Mucosa of rectum (tissue), 2 donors: ENCODE data around the gene USP25.
"Not testable (repeated sequence)": the region's sequence is repeated elsewhere in the genome, so short reads cannot be mapped to it uniquely, and the experiment has no call there.

Source experiments
- H3K27ac ChIP-seq, 2 donors: one replicate each; pipeline ENCODE4 v1.7.0; 2013; ENCODE audit warnings: inconsistent platforms in 2 of 2, low read depth in 2 of 2, low read length in 2 of 2
- H3K27me3 ChIP-seq, 2 donors: one replicate each; pipeline ENCODE4 v1.7.0; 2013; ENCODE audit warnings: low read length in 2 of 2; ENCODE audit not compliant: control insufficient read depth in 2 of 2, insufficient read depth in 2 of 2
- H3K36me3 ChIP-seq, 2 donors: one replicate each; pipeline ENCODE4 v1.7.0; 2013; ENCODE audit warnings: low read length in 2 of 2; ENCODE audit not compliant: control insufficient read depth in 2 of 2, insufficient read depth in 2 of 2
- H3K4me1 ChIP-seq, 2 donors: one replicate each; pipeline ENCODE4 v1.7.0; 2013; ENCODE audit warnings: low read length in 2 of 2, mild to moderate bottlenecking in 1 of 2; ENCODE audit not compliant: control insufficient read depth in 2 of 2, insufficient read depth in 2 of 2
- H3K4me3 ChIP-seq, 2 donors: one replicate each; pipeline ENCODE4 v1.7.0; 2013; ENCODE audit warnings: low read length in 2 of 2
- H3K9ac ChIP-seq, 2 donors: one replicate each; pipeline ENCODE4 v1.7.0; 2013; ENCODE audit warnings: low read length in 2 of 2, low read depth in 1 of 2, mild to moderate bottlenecking in 1 of 2
- H3K9me3 ChIP-seq, 2 donors: one replicate each; pipeline ENCODE4 v1.7.0; 2013; ENCODE audit warnings: low read length in 2 of 2; ENCODE audit not compliant: control insufficient read depth in 2 of 2
- donor health status: healthy.
- donor health status: Normal muscosa, but diverticular disease.

The USP25 gene

DNA sequence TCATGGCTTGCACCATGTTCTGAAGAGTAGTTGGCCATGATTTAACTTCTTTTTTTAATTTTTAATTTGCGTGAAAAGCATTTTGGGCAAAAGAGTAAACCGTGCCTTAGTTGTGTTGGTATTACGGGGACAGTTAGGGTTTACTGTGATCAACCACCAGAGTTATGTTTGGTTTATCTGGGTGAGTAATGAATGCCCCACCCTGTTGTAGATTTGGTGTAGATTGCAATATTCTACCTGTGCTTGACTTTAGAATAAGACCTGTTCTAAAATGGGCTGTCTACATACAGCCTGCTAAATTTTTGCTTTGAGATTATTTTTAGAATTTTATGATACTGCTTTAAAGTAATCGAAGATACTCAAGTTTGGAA lies 1.4 kb downstream of the USP25 start:
- Histone ChIP-seq H3K27me3 (no peaks in the 10 kb centered on the region), H3K9ac (peak overlapping the region; percentile 81 to 92), H3K27ac (peak overlapping the region; percentile 45 to 95), H3K4me1 (peaks cover 19 to 23% of the 10 kb centered on the region in 2 donors), H3K9me3 (no peaks in the 10 kb centered on the region), H3K4me3 (peak overlapping the region; percentile 82 to 93), H3K36me3 (no peaks in the 10 kb centered on the region)

- Histone ChIP-seq H3K4me1 (peaks cover 23 to 24% of the 10 kb centered on the region in 2 donors), H3K36me3 (no peaks in the 10 kb centered on the region), H3K27ac (peak overlapping the region; percentile 42 to 52), H3K9ac (peak overlapping the region in 1 of 2 donors; percentile 17), H3K27me3 (no peaks in the 10 kb centered on the region), H3K9me3 (no peaks in the 10 kb centered on the region), H3K4me3 (peak overlapping the region; percentile 82 to 93)
These were observed 2.7 kb downstream of the USP25 start for GRCh38 chr21:15732290-15732995.

DNA sequence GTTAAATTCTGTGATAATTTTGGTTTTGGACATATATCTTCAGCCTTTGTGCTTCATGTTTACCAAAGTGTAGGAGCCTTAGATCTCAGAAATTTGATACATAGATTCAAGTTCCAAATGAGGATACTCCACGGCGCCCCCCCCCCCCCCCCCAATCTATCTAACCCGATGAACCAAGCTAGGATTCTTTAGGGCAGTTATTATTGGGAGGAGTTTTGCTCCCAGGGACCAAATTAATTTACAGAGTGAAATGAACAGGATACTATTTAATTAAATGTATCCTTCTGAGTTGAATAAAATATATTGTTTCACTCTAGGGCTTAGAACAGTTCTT lies 3.2 kb downstream of the USP25 start:
- H3K9me3 ChIP-seq, result no peaks in the 10 kb centered on the region
- no peaks in the 10 kb centered on the region for H3K36me3 ChIP-seq
- H3K27ac ChIP-seq, result peak overlapping the region; percentile 37 to 52
- peak overlapping the region; percentile 82 to 93 for H3K4me3 ChIP-seq
- no peaks in the 10 kb centered on the region for H3K27me3 ChIP-seq
- peaks cover 23 to 24% of the 10 kb centered on the region in 2 donors for H3K4me1 ChIP-seq
- peak overlapping the region in 1 of 2 donors; percentile 17 for H3K9ac ChIP-seq

- H3K27me3 ChIP-seq, result no peaks in the 10 kb centered on the region
- no peaks in the 10 kb centered on the region for H3K9me3 ChIP-seq
- no peaks in the 10 kb centered on the region for H3K36me3 ChIP-seq
- no peak overlapping the region for H3K9ac ChIP-seq
- no peak overlapping the region for H3K4me3 ChIP-seq
- H3K4me1 ChIP-seq, result peaks cover 20 to 30% of the 10 kb centered on the region in 2 donors
- H3K27ac ChIP-seq, result no peak overlapping the region
These were observed 5.6 kb downstream of the USP25 start for GRCh38 chr21:15735409-15735808.

- Histone ChIP-seq H3K4me3 (peak overlapping the region in 1 of 2 donors; percentile 29), H3K4me1 (peaks cover 20 to 30% of the 10 kb centered on the region in 2 donors)
- not testable (repeated sequence) for H3K27ac ChIP-seq, H3K27me3 ChIP-seq, H3K36me3 ChIP-seq, H3K9ac ChIP-seq, H3K9me3 ChIP-seq
These were observed 6.1 kb downstream of the USP25 start for GRCh38 chr21:15735931-15736330.

DNA sequence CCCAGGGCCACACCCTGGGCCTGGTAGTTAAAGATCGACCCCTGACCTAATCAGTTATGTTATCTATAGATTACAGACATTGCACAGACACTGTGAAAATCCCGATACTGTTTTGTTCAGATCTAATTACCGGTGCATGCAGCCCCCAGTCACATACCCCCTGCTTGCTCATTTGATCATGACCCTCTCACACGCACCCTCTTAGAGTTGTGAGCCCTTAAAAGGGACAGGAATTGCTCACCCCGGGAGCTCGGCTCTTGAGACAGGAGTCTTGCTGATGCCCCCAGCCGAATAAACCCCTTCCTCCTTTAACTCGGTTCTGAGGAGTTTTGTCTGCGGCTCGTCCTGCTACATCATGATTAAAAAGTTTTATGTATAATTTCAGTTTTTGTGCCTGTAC lies 9.0 kb downstream of the USP25 start:
- not testable (repeated sequence) for H3K9me3 ChIP-seq, H3K27me3 ChIP-seq, H3K4me3 ChIP-seq, H3K9ac ChIP-seq, H3K36me3 ChIP-seq, H3K27ac ChIP-seq
- H3K4me1 ChIP-seq, result peaks cover 12 to 20% of the 10 kb centered on the region in 2 donors

- Histone ChIP-seq H3K27me3 (no peaks in the 10 kb centered on the region), H3K27ac (no peak overlapping the region), H3K36me3 (peaks cover 0 to 3% of the 10 kb centered on the region in 2 donors), H3K9ac (no peak overlapping the region), H3K9me3 (no peaks in the 10 kb centered on the region), H3K4me3 (no peak overlapping the region), H3K4me1 (peaks cover 12 to 20% of the 10 kb centered on the region in 2 donors)
These were observed 10.6 kb downstream of the USP25 start for GRCh38 chr21:15740383-15740782.

DNA sequence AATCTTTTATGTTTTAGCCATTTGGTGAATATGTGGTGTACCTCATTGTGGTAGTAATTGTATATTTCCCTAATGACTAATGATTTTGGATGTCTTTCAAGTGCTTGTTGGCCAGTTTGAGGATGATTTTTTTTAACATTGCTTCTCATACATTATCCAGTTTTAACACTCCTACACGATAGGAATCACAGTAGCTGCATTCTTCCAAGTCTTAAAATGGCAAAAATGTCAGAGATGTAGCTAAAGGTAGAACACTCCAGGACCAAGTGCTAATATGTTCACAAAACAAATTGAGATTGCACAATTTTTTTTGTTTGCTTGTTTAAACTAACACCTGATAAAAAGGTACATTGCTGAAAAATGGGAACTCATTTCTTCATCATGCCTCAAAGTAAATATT lies 11.7 kb downstream of the USP25 start:
- H3K4me1 ChIP-seq, result peaks cover 6 to 14% of the 10 kb centered on the region in 2 donors
- peaks cover 0 to 3% of the 10 kb centered on the region in 2 donors for H3K36me3 ChIP-seq
- H3K9ac ChIP-seq, result no peak overlapping the region
- H3K27ac ChIP-seq, result no peak overlapping the region
- H3K4me3 ChIP-seq, result no peak overlapping the region
- H3K27me3 ChIP-seq, result no peaks in the 10 kb centered on the region
- no peaks in the 10 kb centered on the region for H3K9me3 ChIP-seq

GRCh38 chr21:15742052-15742670 lies 12.4 kb downstream of the USP25 start:
- H3K4me1 ChIP-seq, result peaks cover 2 to 14% of the 10 kb centered on the region in 2 donors
- no peak overlapping the region for H3K27ac ChIP-seq

DNA sequence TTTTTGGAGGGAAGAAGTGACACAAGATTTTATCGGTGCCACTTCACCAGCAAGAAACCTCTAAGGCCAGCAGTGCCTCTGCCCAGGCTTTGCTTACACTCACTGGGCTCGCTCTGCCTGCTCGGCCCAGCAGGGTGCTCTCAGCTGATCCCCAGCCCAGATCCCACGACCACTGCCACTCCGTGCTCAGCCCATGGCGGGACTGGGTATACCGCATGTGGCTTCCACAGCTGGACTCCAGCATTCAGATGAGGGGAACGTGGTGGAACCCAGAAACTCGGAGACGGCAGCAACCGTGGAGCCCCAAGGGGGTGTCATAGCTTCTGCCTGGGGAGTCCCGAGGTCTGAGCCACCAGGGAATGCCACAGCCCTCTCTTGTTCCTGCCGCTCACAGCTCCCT lies 12.9 kb downstream of the USP25 start:
- H3K4me3 ChIP-seq, result no peak overlapping the region
- H3K9ac ChIP-seq, result no peak overlapping the region
- H3K36me3 ChIP-seq, result peaks cover 0 to 3% of the 10 kb centered on the region in 2 donors
- H3K27ac ChIP-seq, result no peak overlapping the region
- H3K9me3 ChIP-seq, result no peaks in the 10 kb centered on the region
- no peaks in the 10 kb centered on the region for H3K27me3 ChIP-seq
- H3K4me1 ChIP-seq, result peaks cover 2 to 14% of the 10 kb centered on the region in 2 donors

More at GRCh38 chr21:15742052-15742670, 12.4 kb downstream of the USP25 start:
- H3K9me3 ChIP-seq, result no peaks in the 10 kb centered on the region
- H3K27me3 ChIP-seq, result no peaks in the 10 kb centered on the region
- H3K4me3 ChIP-seq, result no peak overlapping the region
- no peak overlapping the region for H3K9ac ChIP-seq
- peaks cover 0 to 3% of the 10 kb centered on the region in 2 donors for H3K36me3 ChIP-seq
